OCI-LY7 (cell line): Measurements from ENCODE around the gene PCLAF. TPM values are rescaled to one million over a fixed set of nuclear protein-coding genes. Genes with fewer than 3 reads are reported as not detected.

Experiments used
- BruUV-seq: library from RNA; stranded (reverse); fragments of 400-500 nt; replicated peaks from 2 replicates; lab custom pipeline; 2021; lab: Mats Ljungman, UMichigan
- CTCF ChIA-PET: fragments of 300-600 bp; sonication (Branson Sonifier 250); formaldehyde crosslinking; loops from one replicate; lab custom pipeline; 2022; ENCODE audit warnings: antibody characterized with exemption; ENCODE audit not compliant: unreplicated experiment; lab: Charles Lee
- POLR2A ChIA-PET: fragments of 300-600 bp; sonication (Branson Sonifier 250); formaldehyde crosslinking; loops from one replicate; lab custom pipeline; 2022; ENCODE audit warnings: antibody characterized with exemption; lab: Charles Lee
- DNase-seq: peaks from one replicate; pipeline ENCODE4 v3.0.0-alpha.2; 2015; ENCODE audit warnings: low spot score
- H2AFZ ChIP-seq: fragments of 200-600 bp; sonication (generic), shearing (Covaris generic); 2 replicates; pipeline ENCODE4 v1.6.1; 2014; ENCODE audit warnings: mild to moderate bottlenecking, antibody characterized with exemption, low read length, moderate library complexity
- H3K27ac ChIP-seq: fragments of 200-600 bp; sonication (generic); 2 replicates; pipeline ENCODE4 v1.5.1; 2014; ENCODE audit warnings: mixed run types, low read depth, mild to moderate bottlenecking, moderate library complexity, low read length, inconsistent platforms; ENCODE audit not compliant: poor library complexity, severe bottlenecking
- H3K36me3 ChIP-seq: fragments of 200-600 bp; sonication (generic); 2 replicates; pipeline ENCODE4 v1.6.1; 2014; ENCODE audit warnings: mild to moderate bottlenecking, antibody characterized with exemption, low read length, moderate library complexity, mixed read lengths; ENCODE audit not compliant: insufficient read depth
- H3K4me1 ChIP-seq: fragments of 200-600 bp; sonication (generic); 2 replicates; pipeline ENCODE4 v1.5.1; 2014; ENCODE audit warnings: mild to moderate bottlenecking, low read length; ENCODE audit not compliant: insufficient read depth, poor library complexity, severe bottlenecking
- H3K4me2 ChIP-seq: fragments of 200-600 bp; sonication (generic); 2 replicates; pipeline ENCODE4 v1.6.1; 2014; ENCODE audit warnings: mild to moderate bottlenecking, low read length
- H3K4me3 ChIP-seq: fragments of 200-600 bp; sonication (generic); 2 replicates; pipeline ENCODE4 v1.5.1; 2014; ENCODE audit warnings: mild to moderate bottlenecking, low read depth, low read length; ENCODE audit not compliant: poor library complexity, severe bottlenecking
- H3K79me2 ChIP-seq: fragments of 200-600 bp; sonication (generic); 2 replicates; pipeline ENCODE4 v1.6.1; 2016; ENCODE audit warnings: low read depth, mild to moderate bottlenecking, low read length, moderate library complexity, mixed read lengths; ENCODE audit not compliant: insufficient read depth
- H3K9me2 ChIP-seq: fragments of 200-600 bp; sonication (generic); 2 replicates; pipeline ENCODE4 v1.6.1; 2016; ENCODE audit warnings: mild to moderate bottlenecking, low read length, mixed read lengths; ENCODE audit not compliant: insufficient read depth
- H3K9me3 ChIP-seq: fragments of 200-600 bp; sonication (generic); 2 replicates; pipeline ENCODE4 v1.6.1; 2014; ENCODE audit warnings: mild to moderate bottlenecking, mixed run types, low read length, mixed read lengths
- H4K20me1 ChIP-seq: fragments of 200-600 bp; sonication (generic); 2 replicates; pipeline ENCODE4 v1.6.1; 2014; ENCODE audit warnings: mild to moderate bottlenecking, antibody characterized with exemption, low read length, moderate library complexity, mixed read lengths; ENCODE audit not compliant: insufficient read depth
- EZH2phosphoT487 ChIP-seq: fragments of 200-600 bp; sonication (generic); IDR thresholded peaks from 2 replicates; pipeline ENCODE4 v1.6.1; 2018; ENCODE audit warnings: low read depth, borderline replicate concordance, mild to moderate bottlenecking, mixed run types, antibody characterized with exemption, low read length, moderate library complexity, mixed read lengths
- intact Hi-C: fragments of 100-400 bp; cut with micrococcal nuclease; formaldehyde crosslinking; loops from one replicate; pipeline ENCODE4 v1.10.0; 2022; ENCODE audit not compliant: unreplicated experiment
- total RNA-seq, 2 experiments: library from RNA; depleted of rRNA in 1 of 2; stranded (reverse); fragments of >200 nt in 1 of 2; shearing (Covaris generic) in 1 of 2; gene quantifications; 2 replicates each; pipeline ENCODE4 v1.2.3, GENCODE V29; 2014 to 2022
- TF ChIP-seq, protein P1 (sequence below): fragments of 200-600 bp; sonication (generic); conservative IDR thresholded peaks from 2 replicates; pipeline ENCODE4 v1.5.1; 2014; ENCODE audit warnings: mild to moderate bottlenecking, antibody characterized with exemption, low read length, moderate library complexity, mixed read lengths

The PCLAF gene
- total RNA-seq, 2 experiments from 2014 or later, result 49.3 to 100 TPM

DNA sequence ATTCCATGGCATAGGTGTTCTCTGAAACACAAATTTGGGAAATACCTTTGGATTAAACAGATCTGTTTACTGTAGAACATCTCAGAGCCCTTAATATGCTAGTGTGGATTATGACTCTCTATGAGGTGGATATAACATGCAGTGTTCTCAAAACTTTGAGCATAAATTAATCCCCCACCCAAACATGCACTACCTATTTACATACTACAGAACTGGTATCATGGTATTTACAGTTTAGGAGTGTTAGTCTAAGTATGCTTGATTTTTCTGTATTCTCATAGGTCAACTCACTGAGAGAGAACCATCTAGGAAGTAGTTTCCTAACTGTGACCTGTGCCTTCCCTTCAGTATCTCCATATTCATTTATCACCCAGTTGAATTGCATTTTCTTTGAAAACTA is 48.2 kb upstream of the PCLAF start:
- no peaks in the 10 kb centered on the region for H3K9me3 ChIP-seq
- no peaks in the 10 kb centered on the region for H3K79me2 ChIP-seq
- DNase-seq, result no peak
- no peaks in the 10 kb centered on the region for H4K20me1 ChIP-seq
- H3K9me2 ChIP-seq, result no peaks in the 10 kb centered on the region
- ChIA-PET CTCF (no interaction called here), POLR2A (no interaction called here)
- intact Hi-C loops, result loop anchor here (5.0 kb wide), 1 partner anchor 223 kb away; no protein-coding TSS in a partner anchor
- peaks cover 30% of the 10 kb centered on the region; the same call in 1 of the 2 replicates for H3K36me3 ChIP-seq
- no peak overlapping the region for H3K4me3 ChIP-seq
- no peak overlapping the region for H3K4me2 ChIP-seq
- no peak overlapping the region for H3K27ac ChIP-seq
- TF ChIP-seq, protein P1, sequence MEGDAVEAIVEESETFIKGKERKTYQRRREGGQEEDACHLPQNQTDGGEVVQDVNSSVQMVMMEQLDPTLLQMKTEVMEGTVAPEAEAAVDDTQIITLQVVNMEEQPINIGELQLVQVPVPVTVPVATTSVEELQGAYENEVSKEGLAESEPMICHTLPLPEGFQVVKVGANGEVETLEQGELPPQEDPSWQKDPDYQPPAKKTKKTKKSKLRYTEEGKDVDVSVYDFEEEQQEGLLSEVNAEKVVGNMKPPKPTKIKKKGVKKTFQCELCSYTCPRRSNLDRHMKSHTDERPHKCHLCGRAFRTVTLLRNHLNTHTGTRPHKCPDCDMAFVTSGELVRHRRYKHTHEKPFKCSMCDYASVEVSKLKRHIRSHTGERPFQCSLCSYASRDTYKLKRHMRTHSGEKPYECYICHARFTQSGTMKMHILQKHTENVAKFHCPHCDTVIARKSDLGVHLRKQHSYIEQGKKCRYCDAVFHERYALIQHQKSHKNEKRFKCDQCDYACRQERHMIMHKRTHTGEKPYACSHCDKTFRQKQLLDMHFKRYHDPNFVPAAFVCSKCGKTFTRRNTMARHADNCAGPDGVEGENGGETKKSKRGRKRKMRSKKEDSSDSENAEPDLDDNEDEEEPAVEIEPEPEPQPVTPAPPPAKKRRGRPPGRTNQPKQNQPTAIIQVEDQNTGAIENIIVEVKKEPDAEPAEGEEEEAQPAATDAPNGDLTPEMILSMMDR, result no peak
- TF ChIP-seq EZH2phosphoT487, result no peak
- H3K4me1 ChIP-seq, result no peaks in the 10 kb centered on the region
- BruUV-seq, result no TSS peak
- H2AFZ ChIP-seq, result no peak overlapping the region

DNA sequence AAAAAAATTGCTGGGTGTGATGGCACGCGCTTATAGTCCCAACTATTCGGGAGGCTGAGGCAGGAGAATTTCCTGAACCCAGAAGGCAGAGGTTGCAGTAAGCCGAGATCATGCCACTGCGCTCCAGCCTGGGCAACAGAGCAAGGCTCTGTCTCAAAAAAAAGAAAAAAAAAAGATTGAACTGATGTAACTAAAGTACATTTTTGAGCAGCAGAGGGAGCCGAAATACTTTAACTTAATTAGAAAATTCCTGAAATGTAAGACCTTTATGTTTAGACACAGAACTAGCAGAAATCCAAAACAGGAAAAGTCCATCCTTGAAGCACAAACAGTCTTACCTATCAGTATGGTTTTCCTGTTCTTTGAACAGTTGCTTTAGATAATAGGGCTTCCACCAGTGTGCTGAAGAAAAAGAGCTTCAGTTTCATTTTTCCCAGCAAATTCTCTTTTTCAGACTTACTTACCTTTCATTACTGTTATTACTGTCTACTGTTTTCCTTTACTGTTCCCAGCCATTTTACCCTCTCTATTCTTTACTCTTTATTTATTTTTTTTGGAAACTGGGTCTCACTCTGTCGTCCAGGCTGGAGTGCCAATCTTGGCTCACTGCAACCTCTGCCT is 45.7 kb upstream of the PCLAF start:
- no peaks in the 10 kb centered on the region for H3K9me2 ChIP-seq
- ChIA-PET POLR2A (no interaction called here), CTCF (no interaction called here)
- H3K4me2 ChIP-seq, result no peak overlapping the region
- peaks cover 50% of the 10 kb centered on the region; the same call in 1 of the 2 replicates for H3K36me3 ChIP-seq
- DNase-seq, result peak; percentile 32
- H3K27ac ChIP-seq, result no peak overlapping the region
- H4K20me1 ChIP-seq, result no peaks in the 10 kb centered on the region
- H3K4me1 ChIP-seq, result no peaks in the 10 kb centered on the region
- no peaks in the 10 kb centered on the region for H3K9me3 ChIP-seq
- BruUV-seq, result no TSS peak
- intact Hi-C loops, result loop anchor here (2.0 to 5.0 kb wide), 3 partner anchors 225 to 302 kb away; no protein-coding TSS in a partner anchor
- TF ChIP-seq, protein P1, result peak; percentile 73
- no peak for TF ChIP-seq EZH2phosphoT487
- no peak overlapping the region for H2AFZ ChIP-seq
- H3K79me2 ChIP-seq, result no peaks in the 10 kb centered on the region
- H3K4me3 ChIP-seq, result no peak overlapping the region

DNA sequence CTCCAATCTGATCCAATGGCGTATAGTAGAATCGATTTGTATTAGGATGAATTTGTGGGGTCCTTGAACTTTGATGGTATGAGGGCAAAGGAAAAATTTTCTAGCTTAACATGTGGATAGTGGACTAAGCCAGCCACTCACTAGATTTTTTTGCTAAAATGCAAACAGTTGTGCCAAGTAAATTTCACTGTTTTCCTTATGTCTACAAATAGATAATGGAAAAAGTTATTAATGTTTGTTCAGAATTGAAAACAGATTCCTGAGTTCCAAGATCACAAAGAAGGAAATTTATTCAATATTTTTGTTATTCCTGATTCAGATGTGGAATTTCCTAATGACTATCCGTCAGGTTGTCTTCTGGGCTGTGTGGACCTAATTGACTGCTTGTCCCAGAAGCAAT is 44.0 kb upstream of the PCLAF start:
- no peaks in the 10 kb centered on the region for H4K20me1 ChIP-seq
- H3K9me3 ChIP-seq, result no peaks in the 10 kb centered on the region
- ChIA-PET CTCF (no interaction called here), POLR2A (no interaction called here)
- no peak overlapping the region for H3K4me2 ChIP-seq
- no peak for TF ChIP-seq EZH2phosphoT487
- TF ChIP-seq, protein P1, result no peak
- DNase-seq, result no peak
- BruUV-seq, result no TSS peak
- no peak overlapping the region for H2AFZ ChIP-seq
- H3K4me3 ChIP-seq, result no peak overlapping the region
- peaks cover 57% of the 10 kb centered on the region; the same call in 1 of the 2 replicates for H3K36me3 ChIP-seq
- intact Hi-C loops, result loop anchor here (5.0 kb wide), 1 partner anchor 227 kb away; no protein-coding TSS in a partner anchor
- no peak overlapping the region for H3K27ac ChIP-seq
- H3K4me1 ChIP-seq, result no peaks in the 10 kb centered on the region
- no peaks in the 10 kb centered on the region for H3K79me2 ChIP-seq
- no peaks in the 10 kb centered on the region for H3K9me2 ChIP-seq
